Testis (tissue), 2 donors: Measurements from ENCODE around the gene FOXN3.

Experiments
- POLR2A ChIP-seq: fragments of 450-650 bp; IDR thresholded peaks from one replicate; pipeline ENCODE4 v1.6.1; 2017; ENCODE audit warnings: antibody characterized with exemption, mild to moderate bottlenecking, moderate library complexity
- TF ChIP-seq, protein P1 (sequence below), 3 experiments: fragments of 450-650 bp in 2 of 3; fragments of 200-600 bp in 1 of 3; sonication (generic) in 1 of 3; IDR thresholded peaks; one replicate each; pipeline ENCODE4 v1.5.1; 2016 to 2019; ENCODE audit warnings: antibody characterized with exemption in 3 of 3, mild to moderate bottlenecking in 2 of 3, moderate library complexity in 1 of 3

DNA sequence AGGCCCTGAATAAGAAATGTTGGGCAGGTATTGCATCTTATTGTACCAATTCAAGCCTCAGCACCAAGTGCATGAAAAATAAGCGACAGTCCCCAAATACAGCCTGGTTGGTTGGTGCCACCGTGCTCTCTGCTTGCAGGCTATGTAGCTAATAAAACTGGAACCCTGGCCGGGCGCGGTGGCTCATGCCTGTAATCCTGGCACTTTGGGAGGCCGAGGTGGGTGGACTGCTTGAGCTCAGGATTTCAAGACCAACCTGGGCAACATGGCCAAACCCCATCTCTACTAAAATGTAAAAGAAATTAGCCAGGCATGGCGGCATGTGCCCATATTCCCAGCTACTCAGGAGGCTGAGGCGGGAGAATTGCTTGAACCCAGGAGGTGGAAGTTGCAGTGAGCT lies 25.5 kb downstream of the FOXN3 start:
- TF ChIP-seq, protein P1, sequence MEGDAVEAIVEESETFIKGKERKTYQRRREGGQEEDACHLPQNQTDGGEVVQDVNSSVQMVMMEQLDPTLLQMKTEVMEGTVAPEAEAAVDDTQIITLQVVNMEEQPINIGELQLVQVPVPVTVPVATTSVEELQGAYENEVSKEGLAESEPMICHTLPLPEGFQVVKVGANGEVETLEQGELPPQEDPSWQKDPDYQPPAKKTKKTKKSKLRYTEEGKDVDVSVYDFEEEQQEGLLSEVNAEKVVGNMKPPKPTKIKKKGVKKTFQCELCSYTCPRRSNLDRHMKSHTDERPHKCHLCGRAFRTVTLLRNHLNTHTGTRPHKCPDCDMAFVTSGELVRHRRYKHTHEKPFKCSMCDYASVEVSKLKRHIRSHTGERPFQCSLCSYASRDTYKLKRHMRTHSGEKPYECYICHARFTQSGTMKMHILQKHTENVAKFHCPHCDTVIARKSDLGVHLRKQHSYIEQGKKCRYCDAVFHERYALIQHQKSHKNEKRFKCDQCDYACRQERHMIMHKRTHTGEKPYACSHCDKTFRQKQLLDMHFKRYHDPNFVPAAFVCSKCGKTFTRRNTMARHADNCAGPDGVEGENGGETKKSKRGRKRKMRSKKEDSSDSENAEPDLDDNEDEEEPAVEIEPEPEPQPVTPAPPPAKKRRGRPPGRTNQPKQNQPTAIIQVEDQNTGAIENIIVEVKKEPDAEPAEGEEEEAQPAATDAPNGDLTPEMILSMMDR (IDR thresholded peaks at IDR 0.05) = no peak
- no peak for TF ChIP-seq POLR2A
